Adrenal gland (tissue), 5 donors: ENCODE data around the gene PTBP1.

Experiments used
- CTCF ChIP-seq, 6 experiments: fragments of 450-650 bp in 4 of 6; fragments of 200-600 bp in 2 of 6; sonication (generic) in 1 of 6; IDR thresholded peaks; 1 replicate in 5 of 6; 2 replicates in 1 of 6; pipeline versions ENCODE4 v1.5.1 to v1.8.0; 2016 to 2021; ENCODE audit warnings: antibody characterized with exemption in 6 of 6, mild to moderate bottlenecking in 2 of 6, moderate library complexity in 1 of 6
- POLR2A ChIP-seq, 2 donors: fragments of 450-650 bp; IDR thresholded peaks; one replicate each; pipeline ENCODE4 v1.6.1; 2017; ENCODE audit warnings: antibody characterized with exemption in 2 of 2, mild to moderate bottlenecking in 2 of 2, moderate library complexity in 1 of 2
- donor health status: DM: no; HTN: no; CAD: no.

DNA sequence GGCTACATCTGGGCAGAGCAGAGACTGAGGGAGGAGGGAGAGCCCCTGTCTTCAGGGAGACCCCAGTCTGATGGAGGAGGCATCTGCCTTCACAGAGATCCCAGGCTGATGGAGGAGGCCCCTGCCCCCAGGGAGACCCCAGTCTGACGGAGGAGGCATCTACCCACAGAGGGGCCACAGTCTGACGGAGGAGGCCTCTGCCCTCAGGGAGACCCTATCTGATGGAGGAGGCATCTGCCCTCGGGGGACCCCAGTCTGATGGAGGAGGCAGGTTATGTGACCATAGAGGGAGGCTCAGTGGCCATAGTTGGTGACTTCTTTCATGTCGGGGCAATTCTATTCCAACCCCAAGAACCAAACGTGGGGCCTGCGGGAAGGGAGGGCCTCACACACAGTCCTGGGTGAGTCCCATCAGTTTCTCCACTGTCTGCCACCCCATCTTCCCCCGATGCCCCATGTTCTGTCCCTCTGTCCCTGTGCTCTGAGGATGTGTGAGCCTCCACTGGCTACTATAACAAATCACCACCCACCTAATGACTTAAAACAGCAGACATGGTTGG lies 32.0 kb upstream of the PTBP1 start:
- TF ChIP-seq CTCF (IDR thresholded peaks at IDR 0.05) (no peak), POLR2A (IDR thresholded peaks at IDR 0.05) (no peak)
